IMR-90 (cell line): ENCODE results near the gene ATRN. TPM values are rescaled to one million over a fixed set of nuclear protein-coding genes. Genes with fewer than 3 reads are reported as not detected.

ENCODE experiments used
- ATAC-seq: fragments of 200-7000 bp; cut with Tn5 transposase; 2 replicates; pipeline ENCODE4 v1.9.1; 2020; ENCODE audit warnings: low read depth, mild to moderate bottlenecking, moderate library complexity
- BruUV-seq: library from RNA; stranded (reverse); fragments of 400-500 nt; replicated peaks from 2 replicates; lab custom pipeline; 2021; lab: Mats Ljungman, UMichigan
- CTCF ChIA-PET: fragments of 300-600 bp; formaldehyde crosslinking; extraction: SDS; loops from one replicate; lab custom pipeline; 2021; ENCODE audit warnings: antibody characterized with exemption; lab: Yijun Ruan, JAX
- POLR2A ChIA-PET: fragments of 300-600 bp; sonication (Branson Sonifier 250); formaldehyde crosslinking; loops from one replicate; lab custom pipeline; 2022; ENCODE audit warnings: antibody characterized with exemption; ENCODE audit not compliant: unreplicated experiment; lab: Charles Lee
- DNase-seq: peaks from one replicate; pipeline ENCODE4 v3.0.0; 2013
- H2AFZ ChIP-seq: replicated peaks from 2 replicates; pipeline ENCODE3; 2013; ENCODE audit warnings: low read length, mild to moderate bottlenecking; ENCODE audit not compliant: poor library complexity
- H2AK5ac ChIP-seq: 2 replicates; pipeline ENCODE4 v1.6.1; 2013; ENCODE audit warnings: low read depth, low read length, inconsistent platforms
- H2AK9ac ChIP-seq: replicated peaks from 2 replicates; pipeline ENCODE3; 2013; ENCODE audit warnings: mild to moderate bottlenecking, low read depth, low read length, moderate library complexity; ENCODE audit not compliant: poor library complexity
- H2BK120ac ChIP-seq: 2 replicates; pipeline ENCODE4 v1.6.1; 2013; ENCODE audit warnings: low read depth, low read length, inconsistent platforms
- H2BK15ac ChIP-seq: 3 replicates; pipeline ENCODE4 v1.6.1; 2013; ENCODE audit warnings: low read depth, low read length, inconsistent platforms
- H2BK20ac ChIP-seq: 2 replicates; pipeline ENCODE4 v1.6.1; 2013; ENCODE audit warnings: low read depth, mild to moderate bottlenecking, inconsistent platforms, low read length, moderate library complexity
- H2BK5ac ChIP-seq: 2 replicates; pipeline ENCODE4 v1.6.1; 2013; ENCODE audit warnings: mild to moderate bottlenecking, low read depth, low read length, inconsistent platforms; ENCODE audit not compliant: poor library complexity, severe bottlenecking
- H3K14ac ChIP-seq: replicated peaks from 2 replicates; pipeline ENCODE4 v1.6.1; 2013; ENCODE audit warnings: low read depth, low read length, inconsistent platforms
- H3K18ac ChIP-seq: 2 replicates; pipeline ENCODE4 v1.6.1; 2013; ENCODE audit warnings: low read depth, low read length, control low read depth
- H3K23ac ChIP-seq: 2 replicates; pipeline ENCODE4 v1.6.1; 2013; ENCODE audit warnings: low read depth, low read length, inconsistent platforms
- H3K27ac ChIP-seq: 2 replicates; pipeline ENCODE4 v1.5.1; 2013; ENCODE audit warnings: mild to moderate bottlenecking, control low read depth, low read length; ENCODE audit not compliant: insufficient read depth
- H3K27me3 ChIP-seq: 2 replicates; pipeline ENCODE4 v1.6.1; 2013; ENCODE audit warnings: low read length; ENCODE audit not compliant: control insufficient read depth, insufficient read depth
- H3K36me3 ChIP-seq: 2 replicates; pipeline ENCODE4 v1.6.1; 2013; ENCODE audit warnings: low read length, mixed read lengths; ENCODE audit not compliant: control insufficient read depth, insufficient read depth
- H3K4ac ChIP-seq: 2 replicates; pipeline ENCODE4 v1.6.1; 2013; ENCODE audit warnings: low read depth, low read length, inconsistent platforms
- H3K4me1 ChIP-seq: 2 replicates; pipeline ENCODE4 v1.6.1; 2013; ENCODE audit warnings: low read length, mixed read lengths; ENCODE audit not compliant: control insufficient read depth, insufficient read depth
- H3K4me2 ChIP-seq: 2 replicates; pipeline ENCODE4 v1.6.1; 2013; ENCODE audit warnings: low read depth, mild to moderate bottlenecking, control low read depth, low read length, moderate library complexity
- H3K4me3 ChIP-seq: 2 replicates; pipeline ENCODE4 v1.5.1; 2013; ENCODE audit warnings: low read depth, mild to moderate bottlenecking, control low read depth, low read length, moderate library complexity; ENCODE audit not compliant: insufficient read depth
- H3K56ac ChIP-seq: 2 replicates; pipeline ENCODE4 v1.6.1; 2013; ENCODE audit warnings: low read length, inconsistent platforms; ENCODE audit not compliant: insufficient read depth; ENCODE audit errors: extremely low read depth
- H3K79me1 ChIP-seq, 2 experiments: 2 replicates each; pipeline ENCODE4 v1.6.1; 2013; ENCODE audit warnings: low read length in 2 of 2, inconsistent platforms in 1 of 2, low read depth in 1 of 2
- H3K9ac ChIP-seq: 2 replicates; pipeline ENCODE4 v1.6.1; 2013; ENCODE audit warnings: low read depth, low read length, control low read depth
- H3K9me1 ChIP-seq: 2 replicates; pipeline ENCODE4 v1.6.1; 2013; ENCODE audit warnings: low read length, inconsistent platforms; ENCODE audit not compliant: insufficient read depth
- H3K9me3 ChIP-seq: 2 replicates; pipeline ENCODE4 v1.6.1; 2013; ENCODE audit warnings: low read length; ENCODE audit not compliant: control insufficient read depth, insufficient read depth
- H4K20me1 ChIP-seq: 2 replicates; pipeline ENCODE4 v1.6.1; 2013; ENCODE audit warnings: low read length, inconsistent platforms; ENCODE audit not compliant: insufficient read depth
- H4K5ac ChIP-seq: 2 replicates; pipeline ENCODE4 v1.6.1; 2013; ENCODE audit warnings: mild to moderate bottlenecking, low read depth, low read length, control low read depth
- H4K8ac ChIP-seq, 2 experiments: 2 replicates each; pipeline ENCODE4 v1.6.1; 2013; ENCODE audit warnings: low read depth in 2 of 2, low read length in 2 of 2, control low read depth in 1 of 2, inconsistent platforms in 1 of 2
- H4K91ac ChIP-seq: 2 replicates; pipeline ENCODE4 v1.6.1; 2013; ENCODE audit warnings: low read depth, low read length, inconsistent platforms; ENCODE audit not compliant: insufficient read depth
- CHD1 ChIP-seq: IDR thresholded peaks from 2 replicates; pipeline ENCODE4 v1.6.1; 2012; ENCODE audit warnings: low read depth, low read length, improper control_type of control experiment
- ELK1 ChIP-seq: fragments of 150-350 bp; IDR thresholded peaks from 2 replicates; pipeline ENCODE4 v1.6.1; 2016; ENCODE audit warnings: low read depth, mild to moderate bottlenecking, low read length, moderate library complexity, borderline replicate concordance
- FOS ChIP-seq: fragments of 150-350 bp; IDR thresholded peaks from 2 replicates; pipeline ENCODE4 v1.6.1; 2016; ENCODE audit warnings: low read depth, low read length
- MAFK ChIP-seq: IDR thresholded peaks from 2 replicates; pipeline ENCODE4 v1.6.1; 2012; ENCODE audit warnings: low read depth, low read length, improper control_type of control experiment
- MXI1 ChIP-seq: IDR thresholded peaks from 2 replicates; pipeline ENCODE4 v1.6.1; 2012; ENCODE audit warnings: low read depth, mild to moderate bottlenecking, low read length, moderate library complexity, borderline replicate concordance
- NFE2L2 ChIP-seq: fragments of 150-350 bp; IDR thresholded peaks from 2 replicates; pipeline ENCODE4 v1.6.1; 2016; ENCODE audit warnings: low read depth, mild to moderate bottlenecking, low read length
- RAD21 ChIP-seq: IDR thresholded peaks from 2 replicates; pipeline ENCODE4 v1.6.1; 2012; ENCODE audit warnings: low read length, improper control_type of control experiment
- RCOR1 ChIP-seq: IDR thresholded peaks from 2 replicates; pipeline ENCODE4 v1.6.1; 2012; ENCODE audit warnings: mild to moderate bottlenecking, low read length, improper control_type of control experiment; ENCODE audit not compliant: insufficient replicate concordance
- RFX5 ChIP-seq: IDR thresholded peaks from 2 replicates; pipeline ENCODE4 v1.8.0; 2012; ENCODE audit warnings: low read depth, mild to moderate bottlenecking, low read length, moderate library complexity
- SMC3 ChIP-seq: fragments of 150-350 bp; IDR thresholded peaks from 2 replicates; pipeline ENCODE4 v1.6.1; 2016; ENCODE audit warnings: low read depth, mild to moderate bottlenecking, antibody characterized with exemption, low read length, moderate library complexity
- USF2 ChIP-seq: fragments of 150-350 bp; IDR thresholded peaks from 2 replicates; pipeline ENCODE4 v1.6.1; 2017; ENCODE audit warnings: mild to moderate bottlenecking, antibody characterized with exemption, low read length, low read depth
- WGBS, 2 experiments: methylation state at CpG; one replicate each; pipeline versions ENCODE4 v1.1.5 to v1.1.7; 2013; ENCODE audit warnings: missing lambda C conversion rate in 2 of 2; ENCODE audit not compliant: insufficient read length in 1 of 2; ENCODE audit errors: extremely low coverage in 2 of 2; 5-methylcytosine and 5-hydroxymethylcytosine counted together
- dilution Hi-C: fragments of 300-500 bp; cut with HindIII; formaldehyde crosslinking; loops from one replicate; pipeline ENCODE4 v1.14.3; 2018; ENCODE audit warnings: low sequenced_read_pairs; ENCODE audit not compliant: unreplicated experiment
- in situ Hi-C: fragments of 300-500 bp; cut with MboI; formaldehyde crosslinking; loops from 3 replicates; pipeline ENCODE4 v1.14.3; 2019; ENCODE audit warnings: low sequenced_read_pairs, inconsistent platforms, mixed read lengths
- intact Hi-C: fragments of 100-400 bp; cut with micrococcal nuclease; formaldehyde crosslinking; loops from 2 replicates; pipeline ENCODE4 v1.10.0; 2022
- polyA plus RNA-seq, 3 experiments: library from polyadenylated mRNA; depleted of rRNA; stranded (reverse); fragments of >200 nt; gene quantifications; 2 replicates each; pipeline ENCODE4 v1.2.3, GENCODE V29; 2012; ENCODE audit warnings: low replicate concordance in 1 of 3
- total RNA-seq: library from RNA; depleted of rRNA; stranded (reverse); fragments of >200 nt; gene quantifications from 2 replicates; pipeline ENCODE4 v1.2.3, GENCODE V29; 2012

Gene ATRN
- total and polyA plus RNA-seq, 2 of the 4 experiments (the other 2 are of a cell fraction): 32.3 to 46.2 TPM

- no CpG with 5 or more reads among the region's 1 CpG for WGBS, 2 experiments
- POLR2A ChIA-PET: no interaction called here
- Histone ChIP-seq H4K8ac (no peak overlapping the region), H3K9me3 (no peaks in the 10 kb centered on the region), H3K14ac (no peak overlapping the region), H4K5ac (no peak overlapping the region), H3K23ac (no peak overlapping the region), H2BK5ac (no peak overlapping the region), H2BK120ac (no peak overlapping the region), H2AFZ (no peak overlapping the region), H2AK5ac (no peak overlapping the region), H3K79me1 (no peaks in the 10 kb centered on the region), H3K4me1 (no peaks in the 10 kb centered on the region), H3K9me1 (no peaks in the 10 kb centered on the region), H3K18ac (no peak overlapping the region), H3K36me3 (no peaks in the 10 kb centered on the region), H4K91ac (no peak overlapping the region), H3K9ac (no peak overlapping the region), H2AK9ac (no peak overlapping the region), H2BK20ac (no peak overlapping the region), H3K27ac (no peak overlapping the region), H3K27me3 (peaks cover 21% of the 10 kb centered on the region), H3K4ac (no peak overlapping the region), H2BK15ac (no peak overlapping the region), H3K4me3 (no peak overlapping the region), H4K20me1 (no peaks in the 10 kb centered on the region), H3K4me2 (no peak overlapping the region), H3K56ac (no peak overlapping the region)
- dilution Hi-C loops: no loop called here
- CTCF ChIA-PET: no interaction called here
- intact Hi-C loops: no loop called here
- in situ Hi-C loops: no loop called here
- BruUV-seq: no TSS peak
- TF ChIP-seq RAD21: no peak
- TF ChIP-seq RFX5: no peak
- TF ChIP-seq MXI1: no peak
- TF ChIP-seq USF2: no peak
- no peak for TF ChIP-seq SMC3
- TF ChIP-seq MAFK: no peak
- TF ChIP-seq NFE2L2: no peak
- no peak for TF ChIP-seq ELK1
- no peak for TF ChIP-seq CHD1
- no peak for TF ChIP-seq RCOR1
- no peak for TF ChIP-seq FOS
- ATAC-seq: no peak
- no peak for DNase-seq
Observed at GRCh38 chr20:3459881-3460307, 10.9 kb upstream of the ATRN start.
